HCT116 (cell line): ENCODE measurements around the gene COTL1.

Experiments used
- EZH2 ChIP-seq: fragments of 200-600 bp; sonication (generic); IDR thresholded peaks from 2 replicates; pipeline ENCODE4 v1.6.1; 2017; ENCODE audit warnings: antibody characterized with exemption, mixed run types
- JUND ChIP-seq: IDR thresholded peaks from 2 replicates; pipeline ENCODE4 v1.6.1; 2012
- POLR2A ChIP-seq: IDR thresholded peaks from 2 replicates; pipeline ENCODE4 v1.7.0; 2011; ENCODE audit warnings: borderline replicate concordance; ENCODE audit not compliant: insufficient read depth, insufficient read length; ENCODE audit errors: extremely low read depth
- POLR2AphosphoS5 ChIP-seq: IDR thresholded peaks from 2 replicates; pipeline ENCODE4 v1.6.1; 2011; ENCODE audit warnings: mild to moderate bottlenecking, low read depth, low read length, moderate library complexity
- SP1 ChIP-seq: IDR thresholded peaks from 2 replicates; pipeline ENCODE4 v1.6.1; 2012; ENCODE audit warnings: low read depth
- TF ChIP-seq, protein P1 (sequence below), 3 experiments: fragments of 200-600 bp in 1 of 3; sonication (generic) in 1 of 3; IDR thresholded peaks in 2 of 3; conservative IDR thresholded peaks in 1 of 3; 2 replicates each; pipeline ENCODE4 v1.5.1; 2012 to 2017; ENCODE audit warnings: low read depth in 2 of 3, low read length in 2 of 3, antibody characterized with exemption in 1 of 3, borderline replicate concordance in 1 of 3, control low read depth in 1 of 3, mild to moderate bottlenecking in 1 of 3, mixed read lengths in 1 of 3, mixed run types in 1 of 3, moderate library complexity in 1 of 3; ENCODE audit not compliant: insufficient read depth in 1 of 3
- TF ChIP-seq, protein P2 (sequence below): IDR thresholded peaks from 2 replicates; pipeline ENCODE4 v1.6.1; 2012

DNA sequence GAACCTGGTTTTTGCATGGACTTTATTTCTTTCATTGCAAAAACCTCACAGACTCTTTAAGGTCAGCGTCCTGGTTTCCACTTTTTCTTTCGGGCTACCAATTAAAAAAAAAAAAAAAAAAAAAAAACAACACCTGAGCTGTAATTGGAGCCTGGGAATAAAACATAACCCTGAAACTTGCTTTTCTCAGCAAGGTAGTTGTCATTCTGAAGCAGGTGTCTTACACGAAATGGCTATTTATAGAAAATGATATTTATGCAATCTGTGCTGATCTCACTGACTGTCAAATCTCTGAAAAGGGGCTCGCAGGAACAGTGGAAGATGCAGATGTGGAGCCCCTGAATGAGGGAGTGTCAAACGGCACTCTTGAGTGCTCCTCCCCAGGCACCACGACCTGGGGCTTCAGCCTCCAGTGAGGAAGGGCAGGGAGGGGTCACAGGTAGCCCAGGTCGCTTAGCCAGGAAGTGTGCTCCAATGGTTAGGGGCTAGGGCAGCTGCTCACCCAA, 10.4 kb upstream of the COTL1 start:
- TF ChIP-seq, protein P1, sequence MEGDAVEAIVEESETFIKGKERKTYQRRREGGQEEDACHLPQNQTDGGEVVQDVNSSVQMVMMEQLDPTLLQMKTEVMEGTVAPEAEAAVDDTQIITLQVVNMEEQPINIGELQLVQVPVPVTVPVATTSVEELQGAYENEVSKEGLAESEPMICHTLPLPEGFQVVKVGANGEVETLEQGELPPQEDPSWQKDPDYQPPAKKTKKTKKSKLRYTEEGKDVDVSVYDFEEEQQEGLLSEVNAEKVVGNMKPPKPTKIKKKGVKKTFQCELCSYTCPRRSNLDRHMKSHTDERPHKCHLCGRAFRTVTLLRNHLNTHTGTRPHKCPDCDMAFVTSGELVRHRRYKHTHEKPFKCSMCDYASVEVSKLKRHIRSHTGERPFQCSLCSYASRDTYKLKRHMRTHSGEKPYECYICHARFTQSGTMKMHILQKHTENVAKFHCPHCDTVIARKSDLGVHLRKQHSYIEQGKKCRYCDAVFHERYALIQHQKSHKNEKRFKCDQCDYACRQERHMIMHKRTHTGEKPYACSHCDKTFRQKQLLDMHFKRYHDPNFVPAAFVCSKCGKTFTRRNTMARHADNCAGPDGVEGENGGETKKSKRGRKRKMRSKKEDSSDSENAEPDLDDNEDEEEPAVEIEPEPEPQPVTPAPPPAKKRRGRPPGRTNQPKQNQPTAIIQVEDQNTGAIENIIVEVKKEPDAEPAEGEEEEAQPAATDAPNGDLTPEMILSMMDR (IDR thresholded peaks at IDR 0.05 in 2 of 3, conservative IDR thresholded peaks at IDR 0.05 in 1 of 3; ENCODE audit: borderline replicate concordance in 1 of 3, insufficient read depth in 1 of 3, low read depth in 2 of 3, low read length in 2 of 3): no peak
- TF ChIP-seq, protein P2, sequence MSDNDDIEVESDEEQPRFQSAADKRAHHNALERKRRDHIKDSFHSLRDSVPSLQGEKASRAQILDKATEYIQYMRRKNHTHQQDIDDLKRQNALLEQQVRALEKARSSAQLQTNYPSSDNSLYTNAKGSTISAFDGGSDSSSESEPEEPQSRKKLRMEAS: no peak
- TF ChIP-seq POLR2AphosphoS5: no peak
- no peak for TF ChIP-seq JUND
- no peak for TF ChIP-seq POLR2A
- no peak for TF ChIP-seq EZH2
- no peak for TF ChIP-seq SP1
